PC-3 (cell line): ENCODE results near the gene INTS3. TPM values are rescaled to one million over a fixed set of nuclear protein-coding genes. Genes with fewer than 3 reads are reported as not detected.
"Not testable (repeated sequence)": the region's sequence is repeated elsewhere in the genome, so short reads cannot be mapped to it uniquely, and the experiment has no call there.

Source experiments
- ATAC-seq: fragments of 200-7000 bp; cut with Tn5 transposase; 2 replicates; pipeline ENCODE4 v1.9.1; 2020; ENCODE audit warnings: mild to moderate bottlenecking, moderate library complexity
- BruUV-seq: library from RNA; stranded (reverse); fragments of 400-500 nt; replicated peaks from 2 replicates; lab custom pipeline; 2021; lab: Mats Ljungman, UMichigan
- CTCF ChIA-PET: fragments of 300-600 bp; sonication (Branson Sonifier 250); formaldehyde crosslinking; loops from one replicate; lab custom pipeline; 2022; ENCODE audit warnings: antibody characterized with exemption; lab: Charles Lee
- POLR2A ChIA-PET: fragments of 300-600 bp; sonication (Branson Sonifier 250); formaldehyde crosslinking; loops from one replicate; lab custom pipeline; 2022; ENCODE audit warnings: antibody characterized with exemption; ENCODE audit not compliant: unreplicated experiment; lab: Charles Lee
- DNase-seq: peaks from one replicate; pipeline ENCODE4 v3.0.0-alpha.2; 2015
- H2AFZ ChIP-seq: fragments of 300-600 bp; sonication (generic); 2 replicates; pipeline ENCODE4 v1.6.0; 2016; ENCODE audit warnings: antibody characterized with exemption, low read length
- H3F3A ChIP-seq: fragments of 300-600 bp; sonication (generic); one replicate; pipeline ENCODE4 v1.6.0; 2017; ENCODE audit warnings: antibody characterized with exemption, low read length, control low read depth, mild to moderate bottlenecking; ENCODE audit not compliant: unreplicated experiment
- H3K27ac ChIP-seq: fragments of 300-600 bp; sonication (generic); 2 replicates; pipeline ENCODE4 v1.5.1; 2016; ENCODE audit warnings: mild to moderate bottlenecking, low read length
- H3K27me3 ChIP-seq: fragments of 300-600 bp; sonication (generic); 2 replicates; pipeline ENCODE4 v1.6.1; 2016; ENCODE audit warnings: low read length, mixed read lengths
- H3K36me3 ChIP-seq: fragments of 300-600 bp; sonication (generic); 2 replicates; pipeline ENCODE4 v1.6.1; 2016; ENCODE audit warnings: low read depth, mixed run types, low read length, mixed read lengths
- H3K4me1 ChIP-seq: fragments of 300-600 bp; sonication (generic); 2 replicates; pipeline ENCODE4 v1.5.1; 2016; ENCODE audit warnings: low read length; ENCODE audit not compliant: insufficient read depth
- H3K4me2 ChIP-seq: fragments of 300-600 bp; sonication (generic); 2 replicates; pipeline ENCODE4 v1.6.0; 2016; ENCODE audit warnings: low read length
- H3K4me3 ChIP-seq: fragments of 300-600 bp; sonication (generic); 2 replicates; pipeline ENCODE4 v1.5.1; 2016; ENCODE audit warnings: mild to moderate bottlenecking, low read length, mixed read lengths
- H3K79me2 ChIP-seq: fragments of 300-600 bp; sonication (generic); 2 replicates; pipeline ENCODE4 v1.6.1; 2017; ENCODE audit warnings: low read length, mixed read lengths
- H3K9ac ChIP-seq: fragments of 300-600 bp; sonication (generic); 2 replicates; pipeline ENCODE4 v1.6.0; 2016; ENCODE audit warnings: mild to moderate bottlenecking, low read length
- H3K9me2 ChIP-seq: fragments of 300-600 bp; sonication (generic); replicated peaks from 2 replicates; pipeline ENCODE4 v1.6.1; 2016; ENCODE audit warnings: mixed run types, low read length, mixed read lengths
- H3K9me3 ChIP-seq: fragments of 300-600 bp; sonication (generic); 2 replicates; pipeline ENCODE4 v1.6.1; 2016; ENCODE audit warnings: low read length, mixed read lengths
- H4K20me1 ChIP-seq: fragments of 300-600 bp; sonication (generic); 2 replicates; pipeline ENCODE4 v1.6.1; 2016; ENCODE audit warnings: low read length, mixed read lengths
- EZH2 ChIP-seq: fragments of 300-600 bp; sonication (generic); IDR thresholded peaks from one replicate; pipeline ENCODE4 v1.6.1; 2017; ENCODE audit warnings: antibody characterized with exemption, mild to moderate bottlenecking, low read length; ENCODE audit not compliant: unreplicated experiment
- EZH2phosphoT487 ChIP-seq: fragments of 300-600 bp; sonication (generic); IDR thresholded peaks from 2 replicates; pipeline ENCODE4 v1.6.1; 2018; ENCODE audit warnings: mild to moderate bottlenecking, antibody characterized with exemption, low read length, borderline replicate concordance
- intact Hi-C: fragments of 100-400 bp; cut with micrococcal nuclease; formaldehyde crosslinking; loops from 2 replicates; pipeline ENCODE4 v1.9.0; 2023
- total RNA-seq: library from RNA; depleted of rRNA; stranded (reverse); fragments of >200 nt; gene quantifications from 2 replicates; pipeline ENCODE4 v1.2.3, GENCODE V29; 2014
- TF ChIP-seq, protein P1 (sequence below): fragments of 300-600 bp; sonication (generic); conservative IDR thresholded peaks from 2 replicates; pipeline ENCODE4 v1.5.1; 2017; ENCODE audit warnings: antibody characterized with exemption, low read depth, mild to moderate bottlenecking, low read length

Gene INTS3
- total RNA-seq, 1 experiment from 2014 or later, result 46.5 TPM

DNA sequence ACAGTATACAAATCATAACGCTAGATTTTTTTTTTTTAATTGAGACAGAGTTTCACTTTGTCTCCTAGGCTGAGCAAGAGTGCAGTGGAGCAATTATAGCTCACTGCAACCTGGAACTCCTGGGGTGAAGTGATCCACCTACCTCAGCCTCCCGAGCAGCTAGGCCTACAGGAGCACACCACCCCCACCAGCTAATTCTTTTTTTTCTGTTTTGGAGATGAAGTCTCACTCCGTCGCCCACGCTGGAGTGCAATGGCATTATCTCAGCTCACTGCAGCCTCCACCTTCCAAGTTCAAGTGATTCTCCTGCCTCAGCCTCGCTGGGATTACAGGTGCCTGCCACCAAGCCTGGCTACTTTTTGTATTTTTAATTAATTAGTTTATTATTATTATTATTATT lies 28.1 kb upstream of the INTS3 start:
- Histone ChIP-seq H3K9ac (no peak overlapping the region), H3F3A (no peaks in the 10 kb centered on the region), H3K27ac (no peak overlapping the region), H3K4me3 (no peak overlapping the region), H3K79me2 (no peaks in the 10 kb centered on the region), H4K20me1 (no peaks in the 10 kb centered on the region), H3K9me2 (no peaks in the 10 kb centered on the region), H3K4me1 (peaks cover 13% of the 10 kb centered on the region), H2AFZ (no peak overlapping the region), H3K4me2 (no peak overlapping the region), H3K9me3 (no peaks in the 10 kb centered on the region), H3K36me3 (no peaks in the 10 kb centered on the region), H3K27me3 (no peaks in the 10 kb centered on the region)
- no peak for DNase-seq
- POLR2A ChIA-PET, result no interaction called here
- no TSS peak for BruUV-seq
- no peak for TF ChIP-seq EZH2
- TF ChIP-seq EZH2phosphoT487, result no peak
- TF ChIP-seq, protein P1, sequence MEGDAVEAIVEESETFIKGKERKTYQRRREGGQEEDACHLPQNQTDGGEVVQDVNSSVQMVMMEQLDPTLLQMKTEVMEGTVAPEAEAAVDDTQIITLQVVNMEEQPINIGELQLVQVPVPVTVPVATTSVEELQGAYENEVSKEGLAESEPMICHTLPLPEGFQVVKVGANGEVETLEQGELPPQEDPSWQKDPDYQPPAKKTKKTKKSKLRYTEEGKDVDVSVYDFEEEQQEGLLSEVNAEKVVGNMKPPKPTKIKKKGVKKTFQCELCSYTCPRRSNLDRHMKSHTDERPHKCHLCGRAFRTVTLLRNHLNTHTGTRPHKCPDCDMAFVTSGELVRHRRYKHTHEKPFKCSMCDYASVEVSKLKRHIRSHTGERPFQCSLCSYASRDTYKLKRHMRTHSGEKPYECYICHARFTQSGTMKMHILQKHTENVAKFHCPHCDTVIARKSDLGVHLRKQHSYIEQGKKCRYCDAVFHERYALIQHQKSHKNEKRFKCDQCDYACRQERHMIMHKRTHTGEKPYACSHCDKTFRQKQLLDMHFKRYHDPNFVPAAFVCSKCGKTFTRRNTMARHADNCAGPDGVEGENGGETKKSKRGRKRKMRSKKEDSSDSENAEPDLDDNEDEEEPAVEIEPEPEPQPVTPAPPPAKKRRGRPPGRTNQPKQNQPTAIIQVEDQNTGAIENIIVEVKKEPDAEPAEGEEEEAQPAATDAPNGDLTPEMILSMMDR, result no peak
- intact Hi-C loops, result no loop called here
- CTCF ChIA-PET, result no interaction called here
- ATAC-seq, result no peak

GRCh38 chr1:153705484-153705883 lies 22.4 kb upstream of the INTS3 start:
- Histone ChIP-seq H3K4me1 (peaks cover 9% of the 10 kb centered on the region), H3K27me3 (no peaks in the 10 kb centered on the region), H2AFZ (no peak overlapping the region), H3F3A (no peaks in the 10 kb centered on the region), H3K4me3 (no peak overlapping the region), H3K27ac (no peak overlapping the region), H3K9ac (no peak overlapping the region), H3K9me2 (no peaks in the 10 kb centered on the region), H3K4me2 (no peak overlapping the region), H3K9me3 (no peaks in the 10 kb centered on the region), H3K79me2 (no peaks in the 10 kb centered on the region), H4K20me1 (no peaks in the 10 kb centered on the region), H3K36me3 (no peaks in the 10 kb centered on the region)
- BruUV-seq, result no TSS peak
- DNase-seq (no peak), ATAC-seq (no peak)
- intact Hi-C loops, result no loop called here
- POLR2A ChIA-PET, result interaction anchor here (0.6 kb wide), 1 partner anchor 33 kb away, joined by 14 read pairs; no protein-coding TSS in a partner anchor
- TF ChIP-seq EZH2phosphoT487 (no peak), EZH2 (no peak)
- TF ChIP-seq, protein P1, result no peak
- CTCF ChIA-PET, result no interaction called here

DNA sequence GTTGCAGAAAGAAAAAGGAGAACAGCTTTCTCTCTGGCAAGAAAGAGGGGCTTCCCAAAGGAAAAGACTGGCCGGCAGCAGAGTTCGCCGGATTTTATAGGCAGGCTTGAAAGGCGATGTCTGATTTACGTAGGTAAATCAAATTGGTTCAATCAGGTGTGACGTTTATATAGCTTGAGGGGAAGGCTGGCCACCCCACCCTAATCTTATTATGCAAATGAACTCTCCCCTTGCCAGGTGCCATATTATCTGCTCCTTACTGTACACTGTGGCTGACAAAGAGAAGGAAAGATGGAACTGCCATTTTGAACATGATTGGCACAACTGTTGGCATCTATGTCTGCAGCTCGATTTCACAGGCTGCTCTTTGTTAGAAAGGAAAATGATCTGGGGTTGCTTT lies 16.8 kb upstream of the INTS3 start:
- Histone ChIP-seq H3K27me3 (no peaks in the 10 kb centered on the region), H3F3A (no peaks in the 10 kb centered on the region), H3K4me3 (no peak overlapping the region), H3K9me2 (no peaks in the 10 kb centered on the region), H3K27ac (no peak overlapping the region), H3K36me3 (no peaks in the 10 kb centered on the region), H3K9ac (no peak overlapping the region), H3K9me3 (no peaks in the 10 kb centered on the region), H3K4me1 (peaks cover 9% of the 10 kb centered on the region), H3K4me2 (no peak overlapping the region), H4K20me1 (no peaks in the 10 kb centered on the region), H3K79me2 (no peaks in the 10 kb centered on the region), H2AFZ (peak overlapping the region; percentile 4; the same call in 1 of the 2 replicates)
- ATAC-seq (no peak), DNase-seq (no peak)
- TF ChIP-seq, protein P1, result no peak
- intact Hi-C loops, result no loop called here
- BruUV-seq, result no TSS peak
- ChIA-PET POLR2A (no interaction called here), CTCF (no interaction called here)

DNA sequence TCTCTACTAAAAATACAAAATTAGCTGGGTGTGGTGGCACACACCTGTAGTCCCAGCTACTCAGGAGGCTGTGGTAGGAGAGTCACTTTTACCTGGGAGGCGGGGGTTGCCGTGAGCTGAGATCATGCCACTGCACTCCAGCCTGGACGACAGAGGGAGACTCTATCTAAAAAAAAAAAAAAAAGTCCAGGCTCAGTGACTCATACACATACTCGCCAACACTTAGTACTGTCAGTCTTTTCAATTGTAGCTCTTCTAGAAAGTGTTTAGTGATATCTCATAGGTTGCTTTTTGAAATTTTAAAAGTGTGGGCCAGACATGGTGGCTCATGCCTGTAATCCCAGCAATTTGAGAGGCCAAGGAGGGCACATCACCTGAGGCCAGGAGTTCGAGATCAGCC lies 11.6 kb upstream of the INTS3 start:
- H4K20me1 ChIP-seq, CTCF ChIA-PET, H3K36me3 ChIP-seq, H3K27ac ChIP-seq, H3F3A ChIP-seq, POLR2A ChIA-PET, DNase-seq, H3K9me2 ChIP-seq, H3K9me3 ChIP-seq, H3K79me2 ChIP-seq, H3K27me3 ChIP-seq, H3K4me3 ChIP-seq, H3K9ac ChIP-seq, intact Hi-C loops, ATAC-seq, H3K4me2 ChIP-seq, H3K4me1 ChIP-seq, BruUV-seq, H2AFZ ChIP-seq: not testable (repeated sequence)
